Ectodermal cell (in vitro differentiated cells): ENCODE results near the gene VAV1.
"Not testable (repeated sequence)": the region's sequence is repeated elsewhere in the genome, so short reads cannot be mapped to it uniquely, and the experiment has no call there.

ENCODE experiments used
- H3K27ac ChIP-seq: 2 replicates; pipeline ENCODE4 v1.7.0; 2013; ENCODE audit warnings: mild to moderate bottlenecking, low read depth, low read length; ENCODE audit not compliant: insufficient read depth, poor library complexity, severe bottlenecking
- H3K27me3 ChIP-seq: 2 replicates; pipeline ENCODE4 v1.7.0; 2013; ENCODE audit warnings: mild to moderate bottlenecking, low read length; ENCODE audit not compliant: insufficient read depth, control insufficient read depth, poor library complexity, severe bottlenecking
- H3K36me3 ChIP-seq: one replicate; pipeline ENCODE4 v1.7.0; 2013; ENCODE audit warnings: low read length; ENCODE audit not compliant: control insufficient read depth, insufficient read depth
- H3K4me1 ChIP-seq: one replicate; pipeline ENCODE4 v1.7.0; 2013; ENCODE audit warnings: low read length; ENCODE audit not compliant: control insufficient read depth, insufficient read depth
- H3K4me3 ChIP-seq: 2 replicates; pipeline ENCODE4 v1.7.0; 2013; ENCODE audit warnings: low read depth, low read length, control low read depth; ENCODE audit not compliant: insufficient read depth
- H3K9me3 ChIP-seq: 2 replicates; pipeline ENCODE4 v1.7.0; 2013; ENCODE audit warnings: mild to moderate bottlenecking, low read length, moderate library complexity; ENCODE audit not compliant: control insufficient read depth
- WGBS, 2 experiments: methylation state at CpG; one replicate each; pipeline ENCODE4 v1.1.7; 2013; ENCODE audit warnings: missing lambda C conversion rate in 2 of 2; 5-methylcytosine and 5-hydroxymethylcytosine counted together

VAV1 gene

DNA sequence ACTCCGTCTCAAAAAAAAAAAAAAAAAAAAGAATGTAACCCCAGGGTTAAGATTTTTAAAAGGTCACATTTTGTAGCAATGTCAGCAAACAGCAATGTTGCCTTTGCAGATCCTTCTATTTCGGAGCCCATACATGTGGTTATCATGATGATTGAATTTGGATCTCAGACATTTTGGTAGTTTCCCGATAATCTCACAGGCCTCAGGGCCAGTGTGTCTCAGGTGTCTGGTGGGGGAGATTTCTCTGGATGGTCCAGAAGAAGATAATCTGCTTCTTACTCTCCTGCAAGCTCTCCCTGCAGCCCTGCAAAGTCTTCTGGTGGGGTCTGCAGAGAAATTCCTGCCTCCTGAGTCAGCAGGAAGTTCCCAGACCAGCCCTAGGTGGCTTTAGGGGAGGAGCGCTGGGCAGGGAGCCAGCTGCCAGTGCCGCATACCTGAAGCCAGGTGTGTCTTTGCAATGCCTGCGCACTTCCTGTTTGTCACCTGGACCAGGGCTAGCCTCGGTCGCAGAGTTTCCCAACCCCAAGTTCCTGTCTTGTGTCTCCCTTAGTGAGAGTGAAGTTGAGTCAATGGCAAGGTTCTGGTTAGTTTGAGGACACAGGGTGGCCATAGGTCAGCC lies 6.7 kb upstream of the VAV1 start:
- H3K27ac ChIP-seq: no peak overlapping the region
- peaks cover 4% of the 10 kb centered on the region for H3K4me1 ChIP-seq
- 43 to 44% methylated on average over 8 of the region's 8 CpGs for WGBS, 2 experiments
- no peaks in the 10 kb centered on the region for H3K9me3 ChIP-seq
- H3K4me3 ChIP-seq: no peak overlapping the region
- H3K27me3 ChIP-seq: peaks cover 26% of the 10 kb centered on the region
- H3K36me3 ChIP-seq: no peaks in the 10 kb centered on the region

DNA sequence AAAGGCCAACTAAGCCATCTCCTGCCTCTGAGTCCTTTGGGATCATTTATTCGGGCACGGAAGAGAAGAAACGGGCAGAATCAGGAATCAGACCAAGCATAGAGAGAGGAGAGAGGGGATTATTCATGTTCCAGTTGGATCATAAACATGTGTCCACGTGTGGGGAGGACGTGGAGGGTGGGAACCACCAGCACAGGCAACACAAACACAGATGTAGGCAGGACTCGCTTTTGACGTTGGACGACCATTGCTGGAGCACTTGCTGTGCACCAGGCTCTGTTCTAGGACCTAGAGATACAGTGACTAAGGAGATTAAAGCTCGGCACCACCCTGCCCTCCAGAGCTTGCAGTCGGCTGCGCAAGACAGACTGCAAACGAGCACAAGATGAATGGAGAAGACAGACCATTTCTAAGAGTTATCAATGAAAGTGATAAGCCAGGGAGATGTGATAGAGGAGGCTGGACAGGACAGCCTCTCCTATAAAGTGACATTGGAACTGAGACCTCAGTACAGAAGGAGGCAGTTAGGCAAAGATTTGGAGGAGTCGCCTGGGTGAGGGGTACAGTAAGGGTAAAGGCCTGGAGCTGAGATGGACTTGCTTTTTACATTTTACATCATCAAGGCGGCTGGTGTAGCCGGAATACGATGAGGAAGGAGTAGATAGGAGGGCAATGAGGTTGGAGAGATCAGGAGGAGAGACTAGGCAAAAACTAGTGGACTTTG lies 6.0 kb upstream of the VAV1 start:
- no peak overlapping the region for H3K4me3 ChIP-seq
- H3K27me3 ChIP-seq: peaks cover 26% of the 10 kb centered on the region
- no peak overlapping the region for H3K27ac ChIP-seq
- 36 to 38% methylated on average over 16 of the region's 16 CpGs for WGBS, 2 experiments
- peaks cover 4% of the 10 kb centered on the region for H3K4me1 ChIP-seq
- H3K9me3 ChIP-seq: no peaks in the 10 kb centered on the region
- no peaks in the 10 kb centered on the region for H3K36me3 ChIP-seq

GRCh38 chr19:6767081-6767356 lies 5.5 kb upstream of the VAV1 start:
- Histone ChIP-seq H3K36me3 (no peaks in the 10 kb centered on the region), H3K27me3 (peaks cover 26% of the 10 kb centered on the region), H3K27ac (no peak overlapping the region), H3K4me1 (peaks cover 4% of the 10 kb centered on the region), H3K9me3 (no peaks in the 10 kb centered on the region), H3K4me3 (peak overlapping the region; percentile 41)
- 4 to 6% methylated on average over 15 of the region's 15 CpGs for WGBS, 2 experiments

- Histone ChIP-seq H3K36me3 (no peaks in the 10 kb centered on the region), H3K27me3 (peaks cover 26% of the 10 kb centered on the region), H3K27ac (no peak within 1 kb of the TSS), H3K9me3 (no peaks in the 10 kb centered on the region), H3K4me3 (peak within 1 kb of the TSS; percentile 41), H3K4me1 (peaks cover 4% of the 10 kb centered on the region)
- 4 to 5% methylated on average over 47 of the region's 47 CpGs for WGBS, 2 experiments
Observed at GRCh38 chr19:6767357-6768235, 4.9 kb upstream of the VAV1 start, which contains the start of gene SH2D3A. TSS of gene SH2D3A (minus strand) at chr19:6767435. CDS start at chr19:6763748, 3,687 bp downstream.

- Histone ChIP-seq H3K36me3 (no peaks in the 10 kb centered on the region), H3K27me3 (peaks cover 26% of the 10 kb centered on the region), H3K4me3 (peak overlapping the region; percentile 41), H3K9me3 (no peaks in the 10 kb centered on the region), H3K27ac (no peak overlapping the region), H3K4me1 (peaks cover 4% of the 10 kb centered on the region)
- WGBS, 2 experiments: 78 to 80% methylated on average over 8 of the region's 8 CpGs
Observed at GRCh38 chr19:6768236-6768785, 4.2 kb upstream of the VAV1 start.

DNA sequence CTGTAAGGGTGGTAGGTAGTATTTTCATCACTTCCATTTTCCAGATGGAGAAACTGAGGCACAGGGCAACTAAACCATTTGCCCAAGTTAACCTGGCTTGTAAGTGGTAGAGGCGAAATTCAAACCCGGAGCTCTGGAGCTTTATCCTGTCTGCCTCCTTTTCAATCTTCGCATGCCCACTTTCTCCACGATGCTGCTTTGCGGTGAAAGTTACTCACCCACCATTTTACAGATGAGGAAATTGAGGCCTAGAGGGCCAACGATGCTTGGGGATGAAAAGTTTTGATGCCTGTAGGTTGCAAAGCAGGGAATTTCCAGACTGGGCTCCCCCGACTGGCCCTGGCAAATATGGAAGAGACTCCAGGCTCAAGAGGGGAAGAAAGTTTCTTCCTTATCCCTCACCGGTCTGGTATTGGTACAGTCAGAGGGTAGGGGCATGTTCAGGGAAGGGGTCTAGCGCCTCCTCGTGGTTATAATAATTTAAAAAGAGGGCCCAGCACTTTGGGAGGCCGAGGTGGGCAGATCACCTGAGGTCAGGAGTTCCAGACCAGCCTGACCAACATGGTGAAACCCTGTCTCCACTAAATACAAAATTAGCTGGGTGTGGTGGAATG lies 3.4 kb upstream of the VAV1 start:
- 55% methylated on average over 11 of the region's 11 CpGs for WGBS, 2 experiments
- Histone ChIP-seq H3K9me3 (no peaks in the 10 kb centered on the region), H3K4me1 (peaks cover 4% of the 10 kb centered on the region), H3K36me3 (no peaks in the 10 kb centered on the region), H3K27me3 (peaks cover 26% of the 10 kb centered on the region), H3K4me3 (no peak overlapping the region), H3K27ac (no peak overlapping the region)

DNA sequence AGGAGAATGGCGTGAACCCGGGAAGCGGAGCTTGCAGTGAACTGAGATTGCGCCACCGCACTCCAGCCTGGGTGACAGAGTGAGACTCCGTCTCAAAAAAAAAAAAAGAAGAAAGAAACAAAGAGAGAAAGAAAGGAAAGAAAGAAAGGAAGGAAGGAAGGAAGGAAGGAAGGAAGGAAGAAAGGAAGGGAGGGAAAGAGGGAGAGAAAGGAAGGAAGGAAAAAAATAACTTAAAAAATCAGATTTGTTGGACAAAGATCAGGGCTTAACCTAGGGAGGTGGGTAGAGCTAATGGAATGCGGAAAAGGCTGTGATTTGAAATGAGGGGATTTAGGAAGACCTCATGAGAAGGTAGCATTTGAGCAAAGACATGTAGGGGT lies 870 bp upstream of the VAV1 start:
- not testable (repeated sequence) for H3K27ac ChIP-seq, H3K9me3 ChIP-seq, H3K36me3 ChIP-seq, H3K4me3 ChIP-seq, H3K4me1 ChIP-seq
- peaks cover 16% of the 10 kb centered on the region for H3K27me3 ChIP-seq
- WGBS, 2 experiments: 91 to 94% methylated on average over 7 of the region's 7 CpGs

DNA sequence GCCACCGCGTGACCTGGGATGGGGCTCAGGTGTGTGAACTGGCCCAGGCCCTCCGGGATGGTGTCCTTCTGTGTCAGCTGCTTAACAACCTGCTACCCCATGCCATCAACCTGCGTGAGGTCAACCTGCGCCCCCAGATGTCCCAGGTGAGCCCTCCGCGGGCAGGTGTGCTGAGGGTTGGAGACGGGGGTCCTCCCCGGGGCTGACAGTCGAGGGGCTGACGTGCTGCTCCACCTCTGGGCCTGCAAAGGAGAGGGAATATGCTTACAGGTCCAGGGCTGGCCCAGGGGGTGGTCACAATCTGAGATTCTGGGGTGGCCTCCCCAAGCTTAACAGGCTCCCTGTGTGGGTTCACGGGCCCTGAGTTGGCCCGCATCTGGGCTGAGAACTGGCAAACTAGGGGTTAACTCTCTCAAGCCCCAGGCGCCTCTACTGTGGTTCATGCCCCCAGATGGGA lies 386 bp downstream of the VAV1 start:
- Histone ChIP-seq H3K9me3 (no peaks in the 10 kb centered on the region), H3K27me3 (peaks cover 4% of the 10 kb centered on the region), H3K4me3 (no peak overlapping the region), H3K4me1 (no peaks in the 10 kb centered on the region), H3K36me3 (no peaks in the 10 kb centered on the region), H3K27ac (no peak overlapping the region)
- 84 to 89% methylated on average over 14 of the region's 14 CpGs for WGBS, 2 experiments

DNA sequence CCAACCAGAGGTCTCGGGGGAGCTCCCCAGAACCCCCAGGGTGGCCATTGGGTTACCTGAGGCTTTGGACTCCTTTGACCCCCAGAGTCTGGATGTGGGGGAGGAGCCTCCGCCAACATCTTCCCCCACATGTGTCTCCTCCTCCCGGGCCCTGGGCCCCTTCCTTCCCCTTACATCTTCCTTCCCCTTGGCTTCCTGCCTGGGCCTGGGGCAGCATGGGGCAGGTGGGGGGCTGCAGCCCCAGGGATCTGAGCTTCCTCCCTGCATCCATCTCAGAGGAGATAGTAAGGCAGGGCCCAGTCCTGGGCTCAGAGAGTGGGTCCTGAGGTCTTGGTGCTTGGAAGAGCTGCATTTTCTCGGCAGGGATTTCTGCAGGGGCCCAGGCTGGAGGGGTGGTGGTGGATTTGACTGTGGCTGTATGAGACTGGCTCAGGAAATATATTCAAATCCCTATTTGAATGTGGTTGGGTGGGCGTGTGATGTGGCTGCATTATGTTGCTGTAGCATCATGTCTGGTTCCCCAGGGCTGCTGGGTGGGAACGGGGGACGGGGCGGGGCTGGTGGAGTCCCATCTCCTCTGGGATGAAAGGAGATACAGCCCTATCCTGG lies 919 bp downstream of the VAV1 start:
- H3K9me3 ChIP-seq: no peaks in the 10 kb centered on the region
- H3K27ac ChIP-seq: no peak overlapping the region
- H3K4me1 ChIP-seq: no peaks in the 10 kb centered on the region
- H3K27me3 ChIP-seq: no peaks in the 10 kb centered on the region
- no peaks in the 10 kb centered on the region for H3K36me3 ChIP-seq
- 73 to 78% methylated on average over 8 of the region's 8 CpGs for WGBS, 2 experiments
- no peak overlapping the region for H3K4me3 ChIP-seq
